Measurements from ENCODE around the gene ASIP. TPM values are rescaled to one million over a fixed set of nuclear protein-coding genes. Genes with fewer than 3 reads are reported as not detected.

ASIP gene
- total and polyA plus RNA-seq, 2 of the 4 experiments (the other 2 are of a cell fraction) = not detected

GRCh38 chr20:34242879-34243278, 1.7 kb downstream of the ASIP start:
- DNase-seq (no peak), ATAC-seq (ENCODE audit: low read depth) (no peak)
- Histone ChIP-seq H2BK5ac (ENCODE audit: low read depth, low read length, poor library complexity, severe bottlenecking) (no peak overlapping the region), H3K27ac (ENCODE audit: insufficient read depth, low read length) (no peak overlapping the region), H3K9ac (ENCODE audit: low read depth, low read length) (no peak overlapping the region), H3K4me1 (ENCODE audit: control insufficient read depth, insufficient read depth, low read length) (no peaks in the 10 kb centered on the region; the same call in 1 of the 2 replicates), H3K9me1 (ENCODE audit: insufficient read depth, low read length) (0 out of 2 replicates have a peak, but pooled peaks cover 5% of the 10 kb centered on the region), H3K27me3 (ENCODE audit: control insufficient read depth, insufficient read depth, low read length) (peaks cover 28% of the 10 kb centered on the region), H3K4me3 (ENCODE audit: insufficient read depth, low read depth, low read length) (no peak overlapping the region), H2BK15ac (ENCODE audit: low read depth, low read length) (no peak overlapping the region), H3K4me2 (ENCODE audit: low read depth, low read length) (no peak overlapping the region), H3K14ac (replicated peaks; ENCODE audit: low read depth, low read length) (no peak overlapping the region), H3K18ac (ENCODE audit: low read depth, low read length) (no peak overlapping the region), H4K91ac (ENCODE audit: insufficient read depth, low read depth, low read length) (no peak overlapping the region), H4K8ac (ENCODE audit: low read depth in 2 of 2, low read length in 2 of 2) (no peak overlapping the region), H2AK9ac (replicated peaks; ENCODE audit: low read depth, low read length, poor library complexity) (no peak overlapping the region), H3K79me1 (ENCODE audit: low read depth in 1 of 2, low read length in 2 of 2) (no peaks in the 10 kb centered on the region), H2BK20ac (ENCODE audit: low read depth, low read length) (no peak overlapping the region), H2AK5ac (ENCODE audit: low read depth, low read length) (no peak overlapping the region), H3K9me3 (ENCODE audit: control insufficient read depth, insufficient read depth, low read length) (peaks cover 1% of the 10 kb centered on the region; the same call in 1 of the 2 replicates), H3K4ac (ENCODE audit: low read depth, low read length) (no peak overlapping the region), H3K56ac (ENCODE audit: extremely low read depth, insufficient read depth, low read length) (no peak overlapping the region), H3K36me3 (ENCODE audit: control insufficient read depth, insufficient read depth, low read length) (no peaks in the 10 kb centered on the region), H4K20me1 (ENCODE audit: insufficient read depth, low read length) (no peaks in the 10 kb centered on the region), H4K5ac (ENCODE audit: low read depth, low read length) (no peak overlapping the region), H2AFZ (replicated peaks; ENCODE audit: low read length, poor library complexity) (no peak overlapping the region), H2BK120ac (ENCODE audit: low read depth, low read length) (no peak overlapping the region), H3K23ac (ENCODE audit: low read depth, low read length) (no peak overlapping the region)
- no TSS peak for BruUV-seq (replicated peaks)
- dilution Hi-C loops (cut with HindIII; ENCODE audit: low sequenced_read_pairs, unreplicated experiment) (no loop called here), in situ Hi-C loops (cut with MboI; ENCODE audit: low sequenced_read_pairs) (no loop called here), intact Hi-C loops (cut with micrococcal nuclease) (no loop called here)
- POLR2A ChIA-PET (ENCODE audit: unreplicated experiment) = no interaction called here
- WGBS, 2 experiments (ENCODE audit: extremely low coverage in 2 of 2, insufficient read length in 1 of 2) = no CpG with 5 or more reads among the region's 1 CpG
- TF ChIP-seq BHLHE40 (IDR thresholded peaks at IDR 0.05; ENCODE audit: low read depth, low read length) = no peak
- no peak for TF ChIP-seq MAFK (IDR thresholded peaks at IDR 0.05; ENCODE audit: low read depth, low read length)
- no peak for TF ChIP-seq ELK1 (IDR thresholded peaks at IDR 0.05; ENCODE audit: borderline replicate concordance, low read depth, low read length)
- no peak for TF ChIP-seq MXI1 (IDR thresholded peaks at IDR 0.05; ENCODE audit: borderline replicate concordance, low read depth, low read length)
- no peak for TF ChIP-seq MAZ (IDR thresholded peaks at IDR 0.05; ENCODE audit: borderline replicate concordance, low read depth, low read length)
- TF ChIP-seq SMC3 (IDR thresholded peaks at IDR 0.05; ENCODE audit: low read depth, low read length) = no peak
- no peak for TF ChIP-seq NFE2L2 (IDR thresholded peaks at IDR 0.05; ENCODE audit: low read depth, low read length)
- no peak for TF ChIP-seq POLR2A (IDR thresholded peaks at IDR 0.05; ENCODE audit: low read depth, low read length)
- TF ChIP-seq CTCF (conservative IDR thresholded peaks at IDR 0.05; ENCODE audit: low read depth, low read length) = no peak
- TF ChIP-seq CHD1 (IDR thresholded peaks at IDR 0.05; ENCODE audit: low read depth, low read length) = no peak
- no peak for TF ChIP-seq RAD21 (IDR thresholded peaks at IDR 0.05; ENCODE audit: low read length)
- no peak for TF ChIP-seq RCOR1 (IDR thresholded peaks at IDR 0.05; ENCODE audit: insufficient replicate concordance, low read length)
- TF ChIP-seq USF2 (IDR thresholded peaks at IDR 0.05; ENCODE audit: low read depth, low read length) = no peak
- no peak for TF ChIP-seq FOS (IDR thresholded peaks at IDR 0.05; ENCODE audit: low read depth, low read length)
- TF ChIP-seq CEBPB (IDR thresholded peaks at IDR 0.05; ENCODE audit: low read depth, low read length) = no peak
- TF ChIP-seq RFX5 (IDR thresholded peaks at IDR 0.05; ENCODE audit: low read depth, low read length) = no peak
- CTCF ChIA-PET = no interaction called here
